IMR-90 (cell line): Measurements from ENCODE around the gene ARMC9. TPM values are rescaled to one million over a fixed set of nuclear protein-coding genes. Genes with fewer than 3 reads are reported as not detected.
"Not testable (repeated sequence)": the region's sequence is repeated elsewhere in the genome, so short reads cannot be mapped to it uniquely, and the experiment has no call there.

Experiments used
- ATAC-seq: fragments of 200-7000 bp; cut with Tn5 transposase; 2 replicates; pipeline ENCODE4 v1.9.1; 2020; ENCODE audit warnings: low read depth, mild to moderate bottlenecking, moderate library complexity
- BruUV-seq: library from RNA; stranded (reverse); fragments of 400-500 nt; replicated peaks from 2 replicates; lab custom pipeline; 2021; lab: Mats Ljungman, UMichigan
- CTCF ChIA-PET: fragments of 300-600 bp; formaldehyde crosslinking; extraction: SDS; loops from one replicate; lab custom pipeline; 2021; ENCODE audit warnings: antibody characterized with exemption; lab: Yijun Ruan, JAX
- POLR2A ChIA-PET: fragments of 300-600 bp; sonication (Branson Sonifier 250); formaldehyde crosslinking; loops from one replicate; lab custom pipeline; 2022; ENCODE audit warnings: antibody characterized with exemption; ENCODE audit not compliant: unreplicated experiment; lab: Charles Lee
- DNase-seq: peaks from one replicate; pipeline ENCODE4 v3.0.0; 2013
- H2AFZ ChIP-seq: replicated peaks from 2 replicates; pipeline ENCODE3; 2013; ENCODE audit warnings: low read length, mild to moderate bottlenecking; ENCODE audit not compliant: poor library complexity
- H2AK5ac ChIP-seq: 2 replicates; pipeline ENCODE4 v1.6.1; 2013; ENCODE audit warnings: low read depth, low read length, inconsistent platforms
- H2AK9ac ChIP-seq: replicated peaks from 2 replicates; pipeline ENCODE3; 2013; ENCODE audit warnings: mild to moderate bottlenecking, low read depth, low read length, moderate library complexity; ENCODE audit not compliant: poor library complexity
- H2BK120ac ChIP-seq: 2 replicates; pipeline ENCODE4 v1.6.1; 2013; ENCODE audit warnings: low read depth, low read length, inconsistent platforms
- H2BK15ac ChIP-seq: 3 replicates; pipeline ENCODE4 v1.6.1; 2013; ENCODE audit warnings: low read depth, low read length, inconsistent platforms
- H2BK20ac ChIP-seq: 2 replicates; pipeline ENCODE4 v1.6.1; 2013; ENCODE audit warnings: low read depth, mild to moderate bottlenecking, inconsistent platforms, low read length, moderate library complexity
- H2BK5ac ChIP-seq: 2 replicates; pipeline ENCODE4 v1.6.1; 2013; ENCODE audit warnings: mild to moderate bottlenecking, low read depth, low read length, inconsistent platforms; ENCODE audit not compliant: poor library complexity, severe bottlenecking
- H3K14ac ChIP-seq: replicated peaks from 2 replicates; pipeline ENCODE4 v1.6.1; 2013; ENCODE audit warnings: low read depth, low read length, inconsistent platforms
- H3K18ac ChIP-seq: 2 replicates; pipeline ENCODE4 v1.6.1; 2013; ENCODE audit warnings: low read depth, low read length, control low read depth
- H3K23ac ChIP-seq: 2 replicates; pipeline ENCODE4 v1.6.1; 2013; ENCODE audit warnings: low read depth, low read length, inconsistent platforms
- H3K27ac ChIP-seq: 2 replicates; pipeline ENCODE4 v1.5.1; 2013; ENCODE audit warnings: mild to moderate bottlenecking, control low read depth, low read length; ENCODE audit not compliant: insufficient read depth
- H3K27me3 ChIP-seq: 2 replicates; pipeline ENCODE4 v1.6.1; 2013; ENCODE audit warnings: low read length; ENCODE audit not compliant: control insufficient read depth, insufficient read depth
- H3K36me3 ChIP-seq: 2 replicates; pipeline ENCODE4 v1.6.1; 2013; ENCODE audit warnings: low read length, mixed read lengths; ENCODE audit not compliant: control insufficient read depth, insufficient read depth
- H3K4ac ChIP-seq: 2 replicates; pipeline ENCODE4 v1.6.1; 2013; ENCODE audit warnings: low read depth, low read length, inconsistent platforms
- H3K4me1 ChIP-seq: 2 replicates; pipeline ENCODE4 v1.6.1; 2013; ENCODE audit warnings: low read length, mixed read lengths; ENCODE audit not compliant: control insufficient read depth, insufficient read depth
- H3K4me2 ChIP-seq: 2 replicates; pipeline ENCODE4 v1.6.1; 2013; ENCODE audit warnings: low read depth, mild to moderate bottlenecking, control low read depth, low read length, moderate library complexity
- H3K4me3 ChIP-seq: 2 replicates; pipeline ENCODE4 v1.5.1; 2013; ENCODE audit warnings: low read depth, mild to moderate bottlenecking, control low read depth, low read length, moderate library complexity; ENCODE audit not compliant: insufficient read depth
- H3K56ac ChIP-seq: 2 replicates; pipeline ENCODE4 v1.6.1; 2013; ENCODE audit warnings: low read length, inconsistent platforms; ENCODE audit not compliant: insufficient read depth; ENCODE audit errors: extremely low read depth
- H3K79me1 ChIP-seq, 2 experiments: 2 replicates each; pipeline ENCODE4 v1.6.1; 2013; ENCODE audit warnings: low read length in 2 of 2, inconsistent platforms in 1 of 2, low read depth in 1 of 2
- H3K9ac ChIP-seq: 2 replicates; pipeline ENCODE4 v1.6.1; 2013; ENCODE audit warnings: low read depth, low read length, control low read depth
- H3K9me1 ChIP-seq: 2 replicates; pipeline ENCODE4 v1.6.1; 2013; ENCODE audit warnings: low read length, inconsistent platforms; ENCODE audit not compliant: insufficient read depth
- H3K9me3 ChIP-seq: 2 replicates; pipeline ENCODE4 v1.6.1; 2013; ENCODE audit warnings: low read length; ENCODE audit not compliant: control insufficient read depth, insufficient read depth
- H4K20me1 ChIP-seq: 2 replicates; pipeline ENCODE4 v1.6.1; 2013; ENCODE audit warnings: low read length, inconsistent platforms; ENCODE audit not compliant: insufficient read depth
- H4K5ac ChIP-seq: 2 replicates; pipeline ENCODE4 v1.6.1; 2013; ENCODE audit warnings: mild to moderate bottlenecking, low read depth, low read length, control low read depth
- H4K8ac ChIP-seq, 2 experiments: 2 replicates each; pipeline ENCODE4 v1.6.1; 2013; ENCODE audit warnings: low read depth in 2 of 2, low read length in 2 of 2, control low read depth in 1 of 2, inconsistent platforms in 1 of 2
- H4K91ac ChIP-seq: 2 replicates; pipeline ENCODE4 v1.6.1; 2013; ENCODE audit warnings: low read depth, low read length, inconsistent platforms; ENCODE audit not compliant: insufficient read depth
- WGBS, 2 experiments: methylation state at CpG; one replicate each; pipeline versions ENCODE4 v1.1.5 to v1.1.7; 2013; ENCODE audit warnings: missing lambda C conversion rate in 2 of 2; ENCODE audit not compliant: insufficient read length in 1 of 2; ENCODE audit errors: extremely low coverage in 2 of 2; 5-methylcytosine and 5-hydroxymethylcytosine counted together
- dilution Hi-C: fragments of 300-500 bp; cut with HindIII; formaldehyde crosslinking; loops from one replicate; pipeline ENCODE4 v1.14.3; 2018; ENCODE audit warnings: low sequenced_read_pairs; ENCODE audit not compliant: unreplicated experiment
- in situ Hi-C: fragments of 300-500 bp; cut with MboI; formaldehyde crosslinking; loops from 3 replicates; pipeline ENCODE4 v1.14.3; 2019; ENCODE audit warnings: low sequenced_read_pairs, inconsistent platforms, mixed read lengths
- intact Hi-C: fragments of 100-400 bp; cut with micrococcal nuclease; formaldehyde crosslinking; loops from 2 replicates; pipeline ENCODE4 v1.10.0; 2022
- polyA plus RNA-seq, 3 experiments: library from polyadenylated mRNA; depleted of rRNA; stranded (reverse); fragments of >200 nt; gene quantifications; 2 replicates each; pipeline ENCODE4 v1.2.3, GENCODE V29; 2012; ENCODE audit warnings: low replicate concordance in 1 of 3
- total RNA-seq: library from RNA; depleted of rRNA; stranded (reverse); fragments of >200 nt; gene quantifications from 2 replicates; pipeline ENCODE4 v1.2.3, GENCODE V29; 2012

Gene ARMC9
- total and polyA plus RNA-seq, 2 of the 4 experiments (the other 2 are of a cell fraction) = 36.0 to 46.6 TPM

- H3K9me3 ChIP-seq, H4K20me1 ChIP-seq, BruUV-seq, POLR2A ChIA-PET, in situ Hi-C loops, dilution Hi-C loops, H3K56ac ChIP-seq, H2AK9ac ChIP-seq, H2AK5ac ChIP-seq, H2AFZ ChIP-seq, H4K91ac ChIP-seq, DNase-seq, ATAC-seq, H3K18ac ChIP-seq, intact Hi-C loops, H3K9ac ChIP-seq, H3K36me3 ChIP-seq, H3K4ac ChIP-seq, H3K4me3 ChIP-seq, H3K79me1 ChIP-seq, H3K14ac ChIP-seq, H2BK120ac ChIP-seq, H3K9me1 ChIP-seq, H2BK20ac ChIP-seq, H4K5ac ChIP-seq, H4K8ac ChIP-seq, H3K4me2 ChIP-seq, H3K27ac ChIP-seq, H3K4me1 ChIP-seq, H3K23ac ChIP-seq, H3K27me3 ChIP-seq, H2BK5ac ChIP-seq, H2BK15ac ChIP-seq: not testable (repeated sequence)
- WGBS, 2 experiments = no CpG with 5 or more reads among the region's 9 CpGs
- CTCF ChIA-PET = interaction anchor here (0.7 to 1.4 kb wide), 2 partner anchors 111 to 182 kb away, joined by 3 read pairs; no protein-coding TSS in a partner anchor
These were observed 209.9 kb downstream of the ARMC9 start for GRCh38 chr2:231408304-231408703.
